HEK293T (cell line): Measurements from ENCODE around the gene CCL27.

Source experiments
- ARNT ChIP-seq: fragments of 450-650 bp; IDR thresholded peaks from 2 replicates; pipeline ENCODE4 v1.6.1; 2017; ENCODE audit warnings: mild to moderate bottlenecking
- BHLHE40 ChIP-seq: fragments of 450-650 bp; IDR thresholded peaks from 2 replicates; pipeline ENCODE4 v1.6.1; 2016; ENCODE audit warnings: mild to moderate bottlenecking, moderate library complexity, borderline replicate concordance
- CTBP1 ChIP-seq: fragments of 450-650 bp; IDR thresholded peaks from 2 replicates; pipeline ENCODE4 v1.6.1; 2016; ENCODE audit warnings: borderline replicate concordance
- ELF4 ChIP-seq: fragments of 450-650 bp; IDR thresholded peaks from 2 replicates; pipeline ENCODE4 v1.6.1; 2017; ENCODE audit warnings: antibody characterized with exemption
- FOXA1 ChIP-seq: fragments of 450-650 bp; IDR thresholded peaks from 2 replicates; pipeline ENCODE4 v1.6.1; 2016; ENCODE audit warnings: mild to moderate bottlenecking
- NFRKB ChIP-seq: fragments of 450-650 bp; IDR thresholded peaks from 2 replicates; pipeline ENCODE4 v1.6.1; 2016; ENCODE audit warnings: mild to moderate bottlenecking, moderate library complexity
- PKNOX1 ChIP-seq: fragments of 450-650 bp; IDR thresholded peaks from 2 replicates; pipeline ENCODE4 v1.6.1; 2016
- SP1 ChIP-seq: fragments of 450-650 bp; IDR thresholded peaks from 2 replicates; pipeline ENCODE4 v1.6.1; 2017
- SUZ12 ChIP-seq: fragments of 450-650 bp; IDR thresholded peaks from 2 replicates; pipeline ENCODE4 v1.6.1; 2016; ENCODE audit warnings: mild to moderate bottlenecking
- ZNF384 ChIP-seq: fragments of 450-650 bp; IDR thresholded peaks from 2 replicates; pipeline ENCODE4 v1.6.1; 2016

GRCh38 chr9:34710023-34710422 lies 47.6 kb upstream of the CCL27 start, which contains the start of gene CCL21:
- TF ChIP-seq BHLHE40 (no peak), SP1 (no peak), FOXA1 (no peak), SUZ12 (no peak), PKNOX1 (no peak), CTBP1 (no peak), ARNT (no peak), NFRKB (no peak), ELF4 (no peak), ZNF384 (no peak)
